GM19463 (cell line): ENCODE measurements around the gene TAF10.

Experiments
- ATAC-seq: cut with Tn5 transposase; IDR thresholded peaks from one replicate; pipeline ENCODE4 v1.9.1; 2021; ENCODE audit warnings: mild to moderate bottlenecking, moderate library complexity; ENCODE audit not compliant: unreplicated experiment

The TAF10 gene

DNA sequence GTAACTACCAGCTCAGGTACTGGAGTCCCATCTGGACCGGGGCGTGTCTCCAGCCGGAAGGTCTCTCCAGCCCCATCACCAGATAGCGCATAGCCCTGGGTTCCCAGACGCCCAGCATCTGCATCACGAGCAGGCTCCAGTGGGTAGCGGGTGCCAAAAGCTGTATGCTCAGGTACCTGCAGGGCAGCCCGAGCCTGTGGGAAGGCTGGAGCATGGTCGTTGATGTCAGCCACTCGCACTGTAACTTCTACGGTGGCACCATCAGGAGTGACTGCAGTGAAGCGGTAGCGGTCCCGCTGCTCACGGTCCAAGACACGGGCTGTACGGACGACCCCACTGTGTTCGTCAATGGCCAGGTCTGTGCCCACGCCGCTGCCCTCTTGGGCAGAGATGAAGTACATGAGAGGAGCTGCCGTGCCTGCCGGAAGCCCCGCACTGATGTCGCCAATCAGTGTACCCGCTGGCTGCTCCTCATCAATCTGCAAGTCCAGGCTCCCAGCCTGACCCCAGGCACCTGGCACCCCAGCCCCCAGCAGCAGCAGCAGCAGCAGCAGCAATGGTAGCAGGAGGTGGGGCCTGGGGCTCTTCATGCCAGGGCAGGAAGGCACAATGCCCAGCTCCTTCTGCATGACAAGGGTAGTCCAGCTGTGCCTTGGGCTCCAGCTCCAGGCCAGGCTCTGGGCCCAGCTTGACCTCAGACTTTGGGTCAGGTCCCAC is 29.1 kb upstream of the TAF10 start:
- ATAC-seq: no peak

DNA sequence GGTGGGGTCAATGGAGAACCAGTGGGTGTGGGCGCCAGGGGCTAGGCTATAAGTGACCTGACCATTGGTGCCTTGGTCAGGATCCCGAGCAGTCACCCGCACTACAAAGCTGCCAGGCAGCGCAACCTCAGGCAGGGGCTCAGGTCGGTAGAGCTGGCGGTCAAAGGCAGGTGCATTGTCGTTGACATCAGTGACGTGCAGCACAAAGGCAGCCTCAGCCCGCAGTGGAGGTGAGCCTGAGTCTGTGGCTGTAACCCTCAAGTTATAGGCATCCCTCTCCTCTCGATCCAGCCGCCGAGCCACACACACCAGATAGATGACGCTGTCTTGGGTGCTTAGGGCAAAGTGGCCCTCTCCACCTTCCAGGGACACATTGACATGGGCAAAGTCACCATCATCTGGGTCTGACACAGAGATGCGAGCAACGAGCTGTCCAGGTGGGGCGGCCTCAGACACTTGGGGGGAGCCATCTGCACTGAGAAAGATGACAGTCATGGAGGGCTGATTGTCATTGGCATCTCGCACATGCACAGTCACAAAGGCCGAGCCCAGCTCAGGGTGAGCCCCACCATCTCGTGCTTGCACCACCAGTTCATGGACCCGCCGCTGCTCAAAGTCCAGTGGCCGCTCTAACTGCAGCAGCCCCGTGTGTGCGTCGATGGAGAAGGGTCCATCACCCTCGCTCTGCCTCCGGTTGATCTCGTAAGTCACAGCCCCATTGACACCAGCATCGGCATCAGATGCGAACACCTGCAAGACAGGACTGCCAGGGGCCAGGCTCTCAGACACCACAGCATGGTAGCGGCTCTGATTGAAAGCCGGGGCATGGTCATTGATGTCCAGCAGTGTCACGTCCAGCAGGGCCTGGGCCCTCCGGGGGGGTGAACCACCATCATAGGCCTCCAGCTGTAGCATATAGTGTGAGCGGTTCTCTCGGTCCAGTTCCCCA is 28.3 kb upstream of the TAF10 start:
- ATAC-seq: no peak

DNA sequence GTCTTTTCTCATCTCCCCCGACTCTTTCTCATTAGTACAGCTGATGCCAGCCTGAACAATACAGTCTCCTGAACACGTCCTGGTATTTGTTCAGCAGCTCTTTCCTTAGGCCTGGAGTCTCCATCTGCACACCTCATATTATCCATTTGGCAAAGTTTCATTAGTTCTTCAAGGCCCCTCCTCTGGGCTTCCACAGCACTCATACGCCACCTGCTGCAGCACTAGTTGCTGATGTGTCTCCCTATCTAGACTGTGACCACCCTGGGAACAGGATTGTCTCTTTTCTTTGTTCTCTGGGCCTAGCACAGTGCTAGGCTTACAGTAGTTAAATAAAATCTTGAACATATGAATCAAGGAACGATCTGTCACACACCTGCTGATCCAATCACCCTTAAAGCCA is 26.4 kb upstream of the TAF10 start:
- no peak for ATAC-seq

DNA sequence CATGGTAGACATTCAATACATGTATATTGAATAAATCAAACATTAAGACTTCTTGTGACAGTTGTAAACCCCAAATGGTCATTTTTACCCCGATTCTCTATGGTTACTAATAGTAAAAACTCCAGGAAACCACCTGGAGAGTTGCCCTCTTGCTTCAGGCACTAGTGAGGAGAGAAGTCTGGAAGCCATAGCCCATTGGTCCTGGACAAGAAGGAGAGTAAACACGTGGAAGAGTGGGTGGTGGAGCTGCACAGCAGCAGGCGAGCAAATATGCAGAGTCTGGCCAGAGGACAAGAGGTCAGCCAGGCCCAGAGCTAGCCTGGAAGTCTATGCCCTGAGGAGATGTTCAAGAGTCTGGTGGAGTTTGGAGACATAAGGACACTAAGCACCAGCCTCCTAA is 25.9 kb upstream of the TAF10 start:
- no peak for ATAC-seq

GRCh38 chr11:6636480-6636879 is 24.5 kb upstream of the TAF10 start:
- ATAC-seq: no peak

DNA sequence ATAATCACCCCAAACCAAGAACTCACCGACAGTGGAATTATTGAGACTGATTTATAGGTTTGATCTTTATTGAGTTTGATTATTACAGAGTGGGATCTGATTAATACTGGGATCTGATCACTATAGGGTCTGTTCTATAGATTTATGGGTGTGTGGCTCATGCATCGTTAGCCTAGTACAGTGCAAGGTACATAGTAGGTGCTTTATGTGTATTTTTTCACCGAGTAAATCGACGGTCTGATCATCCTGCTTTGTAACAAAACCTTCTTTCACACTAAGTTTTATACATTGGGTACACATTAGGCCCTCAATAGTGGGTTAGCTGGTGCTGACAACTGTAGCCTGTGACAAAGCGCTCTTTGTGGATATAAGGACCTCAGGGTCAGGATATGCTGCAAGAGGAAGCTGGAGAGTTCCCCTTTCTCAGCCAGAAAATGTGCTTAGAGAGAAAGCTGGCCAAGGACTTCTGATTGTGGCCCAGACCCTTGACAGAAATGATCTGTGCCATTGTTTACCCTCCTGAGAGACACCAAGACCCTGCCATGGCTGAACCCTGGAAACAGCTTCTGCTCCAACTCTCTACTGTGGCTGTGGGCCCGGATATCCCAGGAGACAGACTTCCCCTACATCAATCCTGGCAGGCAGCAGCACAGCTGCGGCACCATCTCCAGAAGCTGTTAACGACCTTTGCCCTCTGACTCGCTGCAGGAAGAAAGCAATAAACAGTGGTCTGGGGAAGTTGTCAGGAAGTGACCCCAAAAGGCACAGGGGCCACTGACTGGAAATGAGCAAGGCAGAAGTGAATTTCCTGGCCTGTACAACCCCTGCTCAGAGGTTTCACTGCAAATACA is 23.3 kb upstream of the TAF10 start:
- ATAC-seq: no peak

GRCh38 chr11:6634534-6634933 is 22.5 kb upstream of the TAF10 start:
- ATAC-seq: no peak

DNA sequence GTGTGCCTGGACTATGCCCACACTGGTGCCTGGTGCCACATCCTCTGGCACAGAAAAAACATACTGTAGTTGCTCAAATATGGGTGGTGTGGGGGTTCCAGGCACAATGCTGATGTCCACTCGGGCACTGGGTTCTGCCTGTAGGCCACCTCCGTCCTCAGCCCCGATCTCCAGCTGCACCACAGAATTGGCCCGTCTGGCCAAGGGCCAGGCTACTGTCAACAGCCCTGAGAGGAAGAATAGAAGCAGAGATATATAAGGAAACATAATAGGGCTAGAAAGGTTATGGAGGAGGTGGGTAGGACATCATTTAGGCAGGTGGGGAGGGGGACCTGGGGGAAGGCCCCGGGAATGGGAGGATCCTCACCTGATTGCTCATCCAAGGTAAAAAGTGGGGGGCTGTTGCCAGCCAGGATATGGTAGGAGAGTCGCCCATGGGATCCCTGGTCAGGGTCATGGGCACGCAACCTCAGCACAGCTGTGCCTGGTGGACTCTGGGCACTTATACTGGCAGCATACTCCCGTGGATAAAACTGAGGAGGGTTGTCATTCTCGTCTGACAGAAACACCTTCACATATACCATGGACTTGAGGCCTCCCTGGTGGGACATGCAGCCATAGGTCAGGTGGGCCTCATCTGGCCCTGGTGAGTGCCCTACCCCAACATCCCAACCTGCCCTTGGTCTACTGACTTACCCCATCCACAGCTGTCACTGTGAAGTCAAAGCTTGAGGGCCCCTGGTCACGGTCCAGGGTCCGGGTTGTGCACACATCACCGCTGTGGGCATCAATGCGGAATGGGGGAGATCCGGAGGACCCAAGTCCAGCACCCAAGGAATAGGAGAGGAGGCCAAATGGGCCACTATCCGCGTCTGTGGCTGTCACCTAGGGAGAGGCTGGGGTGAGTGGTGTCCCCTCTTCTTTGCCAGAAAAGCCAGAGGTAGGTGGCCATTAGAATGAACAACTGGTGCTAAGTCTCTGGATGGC is 21.7 kb upstream of the TAF10 start:
- ATAC-seq: no peak

DNA sequence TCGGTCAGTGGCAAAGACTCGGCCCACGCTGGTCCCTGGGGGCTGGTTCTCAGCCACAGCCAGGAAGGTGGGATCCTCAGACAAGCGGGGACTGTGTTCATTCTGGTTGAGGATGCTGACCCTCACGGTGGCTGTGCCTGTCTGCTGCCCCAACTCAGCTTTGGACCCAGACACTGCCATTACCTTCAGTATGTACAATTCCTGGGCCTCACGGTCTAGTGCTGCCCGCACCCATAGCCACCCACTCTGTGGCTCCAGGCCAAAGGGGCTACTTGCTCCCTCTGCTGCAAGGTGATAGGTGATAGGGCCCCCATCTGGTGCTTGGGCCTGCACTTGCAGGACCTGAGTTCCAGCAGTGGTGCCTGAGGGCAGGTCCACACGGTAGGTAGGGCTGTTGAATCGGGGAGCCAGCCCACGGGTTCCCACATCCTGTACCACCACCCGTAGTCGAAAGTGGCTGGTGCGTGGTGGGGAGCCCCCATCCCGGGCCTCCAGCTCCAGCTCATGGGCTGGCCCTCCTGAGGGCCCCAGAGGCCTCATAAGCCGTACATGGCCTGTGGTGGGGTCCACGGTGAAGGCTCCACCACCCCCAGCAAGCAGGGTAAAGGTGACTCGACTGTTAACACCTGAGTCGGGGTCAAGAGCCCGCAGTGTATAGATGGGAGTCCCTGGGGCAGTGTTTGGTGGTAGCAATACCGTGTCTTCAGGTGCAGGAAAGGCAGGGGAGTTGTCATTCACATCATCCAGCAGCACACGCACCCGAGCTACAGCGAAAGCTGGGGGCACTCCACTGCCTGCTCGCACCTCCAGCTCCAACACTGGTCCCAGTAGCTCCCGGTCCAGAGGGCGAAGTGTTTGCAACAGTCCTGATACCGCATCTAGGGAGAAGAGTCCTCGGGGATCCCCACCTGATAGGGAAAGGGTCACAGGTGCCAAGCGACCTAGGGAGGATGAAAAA is 20.4 kb upstream of the TAF10 start:
- ATAC-seq: no peak

DNA sequence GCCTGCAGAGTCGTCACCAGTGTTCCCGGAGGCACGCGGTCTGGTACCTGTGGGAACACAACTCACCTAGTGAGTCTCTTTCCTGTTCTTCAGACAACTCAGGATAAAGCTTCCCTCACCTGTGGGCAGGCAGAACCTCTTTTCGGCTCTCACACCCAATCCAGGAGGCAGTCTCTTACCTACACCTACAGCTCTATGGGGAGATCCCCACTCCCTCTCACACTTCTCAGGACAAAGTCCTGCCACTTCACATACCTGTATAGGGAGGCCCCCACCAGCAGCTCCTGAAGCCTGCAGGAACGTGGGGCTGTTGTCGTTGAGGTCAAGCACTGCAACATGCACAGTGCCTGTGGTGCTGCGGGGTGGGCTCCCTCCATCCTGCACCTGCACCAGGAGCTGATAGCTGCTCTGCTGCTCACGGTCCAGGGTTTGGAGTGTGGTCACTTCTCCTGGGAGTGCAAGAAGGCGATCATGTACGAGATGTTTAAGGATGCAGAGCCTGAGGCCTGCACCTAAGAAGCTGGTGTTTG is 19.4 kb upstream of the TAF10 start:
- no peak for ATAC-seq

GRCh38 chr11:6630632-6631291 is 18.7 kb upstream of the TAF10 start:
- no peak for ATAC-seq

DNA sequence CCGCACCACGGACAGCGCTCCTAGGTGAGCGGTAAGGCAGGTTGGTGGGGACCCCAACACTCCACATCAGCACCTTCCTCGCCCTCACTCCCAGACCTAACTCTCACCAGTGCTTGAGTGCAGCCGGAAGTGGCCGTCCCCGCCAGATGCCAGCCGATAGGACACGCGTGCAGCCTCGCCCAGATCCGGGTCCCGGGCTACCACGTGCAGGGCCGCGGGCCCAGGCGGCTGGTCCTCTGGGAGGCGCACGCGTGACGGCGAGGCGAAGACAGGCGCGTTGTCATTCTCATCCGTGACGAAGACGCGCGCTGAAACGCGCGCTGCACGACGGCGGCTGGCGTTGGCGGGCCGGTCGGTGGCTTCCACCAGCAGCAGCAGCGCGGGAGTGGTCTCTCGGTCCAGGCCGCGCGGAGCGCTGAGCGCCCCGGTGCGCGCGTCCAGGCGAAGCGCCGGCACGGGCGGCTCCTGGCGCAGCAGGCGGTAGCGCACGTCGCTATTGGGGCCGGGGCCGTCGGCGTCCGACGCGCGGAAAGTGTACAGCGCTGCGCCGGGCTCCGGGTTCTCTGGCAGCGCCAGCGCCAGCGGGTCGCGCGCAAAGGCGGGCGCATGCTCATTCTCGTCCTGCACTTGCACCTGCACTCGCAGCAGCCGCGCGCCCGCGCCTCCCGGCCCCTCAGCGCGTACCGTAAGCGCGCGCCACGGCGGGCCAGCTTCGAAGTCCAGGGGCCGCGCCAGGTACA is 18.0 kb upstream of the TAF10 start:
- no peak for ATAC-seq

- ATAC-seq: no peak
Measured at GRCh38 chr11:6629573-6629891, 17.5 kb upstream of the TAF10 start.

- ATAC-seq: no peak
Measured at GRCh38 chr11:6628526-6628925, 16.5 kb upstream of the TAF10 start.

DNA sequence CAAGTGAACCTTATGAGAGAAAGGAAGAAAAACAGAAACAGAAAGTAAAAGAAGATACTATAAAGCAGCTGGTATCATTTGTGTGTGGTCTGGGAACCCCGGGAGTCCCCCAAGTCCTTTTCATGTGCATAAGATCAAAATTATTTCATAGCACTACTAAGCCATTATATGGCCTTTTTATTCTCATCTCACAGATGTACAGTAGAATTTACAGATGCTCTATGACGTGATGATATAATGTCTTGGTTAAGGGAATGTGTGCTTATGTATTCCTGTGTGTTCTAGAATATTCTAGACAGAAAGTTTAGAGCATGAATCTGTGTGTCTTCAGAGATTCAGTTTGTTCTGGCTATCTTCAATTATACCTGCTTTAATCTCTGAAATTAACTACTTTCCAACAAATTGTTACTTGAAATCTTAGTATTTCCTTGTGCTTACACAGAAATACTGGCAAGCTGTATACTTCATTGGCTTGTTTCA is 15.8 kb upstream of the TAF10 start:
- ATAC-seq: peak; percentile 89

GRCh38 chr11:6626971-6627761 is 15.2 kb upstream of the TAF10 start:
- peak; percentile 18 for ATAC-seq
